Vagina (tissue), 2 donors: Measurements from ENCODE around the gene GPRC6A. TPM values are rescaled to one million over a fixed set of nuclear protein-coding genes. Genes with fewer than 3 reads are reported as not detected.

Experiments
- DNase-seq, 2 donors: peaks; one replicate each; pipeline ENCODE4 v3.0.0-alpha.2; 2017; ENCODE audit errors: extremely low spot score in 2 of 2
- H3K27ac ChIP-seq: fragments of 200-600 bp; sonication (generic); one replicate; pipeline ENCODE4 v1.5.1; 2019
- H3K27me3 ChIP-seq: fragments of 200-600 bp; sonication (generic); one replicate; pipeline ENCODE4 v1.5.1; 2019
- H3K36me3 ChIP-seq, 2 donors: fragments of 200-600 bp; sonication (generic); one replicate each; pipeline ENCODE4 v1.5.1; 2017 to 2019
- H3K4me1 ChIP-seq: fragments of 200-600 bp; sonication (generic); one replicate; pipeline ENCODE4 v1.5.1; 2019
- H3K4me3 ChIP-seq, 2 donors: fragments of 200-600 bp; sonication (generic); 1 replicate in 1 of 2; 2 replicates in 1 of 2; pipeline ENCODE4 v1.5.1; 2016 to 2019
- H3K9me3 ChIP-seq: fragments of 200-600 bp; sonication (generic); one replicate; pipeline ENCODE4 v1.5.1; 2019
- CTCF ChIP-seq, 3 experiments: fragments of 450-650 bp in 2 of 3; fragments of 200-600 bp in 1 of 3; sonication (generic) in 1 of 3; IDR thresholded peaks; one replicate each; pipeline ENCODE4 v1.5.1; 2017 to 2019; ENCODE audit warnings: antibody characterized with exemption in 3 of 3, mild to moderate bottlenecking in 2 of 3, moderate library complexity in 2 of 3
- POLR2A ChIP-seq, 2 donors: fragments of 450-650 bp; IDR thresholded peaks; one replicate each; pipeline ENCODE4 v1.6.1; 2017; ENCODE audit warnings: antibody characterized with exemption in 2 of 2, mild to moderate bottlenecking in 2 of 2, moderate library complexity in 2 of 2
- POLR2AphosphoS5 ChIP-seq, 2 donors: sonication (generic); formaldehyde crosslinking; IDR thresholded peaks; one replicate each; pipeline ENCODE4 v1.9.0; 2017; ENCODE audit warnings: antibody characterized with exemption in 2 of 2, mild to moderate bottlenecking in 2 of 2, low read depth in 1 of 2; ENCODE audit not compliant: insufficient read depth in 1 of 2
- intact Hi-C: fragments of 100-400 bp; cut with DNase I; formaldehyde crosslinking; loops from one replicate; pipeline ENCODE4 v1.15.1; 2023
- total RNA-seq: library from RNA; depleted of rRNA; stranded (reverse); fragments of >200 nt; gene quantifications from one replicate; pipeline ENCODE4 v1.2.3, GENCODE V29; 2016

The GPRC6A gene
- total RNA-seq, 1 donor from 2014 or later, result not detected

- TF ChIP-seq POLR2A (IDR thresholded peaks at IDR 0.05), result no peak
- intact Hi-C loops, result no loop called here
- DNase-seq, result no peak
- H3K4me3 ChIP-seq, result no peak overlapping the region
- H3K27ac ChIP-seq, result no peak overlapping the region
- H3K9me3 ChIP-seq, result no peaks in the 10 kb centered on the region
- H3K36me3 ChIP-seq, result no peaks in the 10 kb centered on the region
- no peaks in the 10 kb centered on the region for H3K4me1 ChIP-seq
- H3K27me3 ChIP-seq, result no peaks in the 10 kb centered on the region
These were observed 26.9 kb downstream of the GPRC6A start for GRCh38 chr6:116801971-116802370.

GRCh38 chr6:116799945-116800344 is 28.9 kb downstream of the GPRC6A start:
- TF ChIP-seq CTCF (IDR thresholded peaks at IDR 0.05), result no peak
- TF ChIP-seq POLR2A (IDR thresholded peaks at IDR 0.05), result no peak
- TF ChIP-seq POLR2AphosphoS5 (IDR thresholded peaks at IDR 0.05; ENCODE audit: insufficient read depth in 1 of 2, low read depth in 1 of 2), result no peak
- Histone ChIP-seq H3K4me3 (no peak overlapping the region), H3K27me3 (no peaks in the 10 kb centered on the region), H3K27ac (no peak overlapping the region), H3K36me3 (no peaks in the 10 kb centered on the region), H3K9me3 (no peaks in the 10 kb centered on the region), H3K4me1 (no peaks in the 10 kb centered on the region)
- intact Hi-C loops, result no loop called here
- no peak for DNase-seq

GRCh38 chr6:116797585-116797984 is 31.3 kb downstream of the GPRC6A start:
- H3K36me3 ChIP-seq, result no peaks in the 10 kb centered on the region
- intact Hi-C loops, result no loop called here
- no peaks in the 10 kb centered on the region for H3K27me3 ChIP-seq
- H3K9me3 ChIP-seq, result no peaks in the 10 kb centered on the region
- no peak for DNase-seq
- H3K4me1 ChIP-seq, result no peaks in the 10 kb centered on the region
- H3K27ac ChIP-seq, result no peak overlapping the region
- TF ChIP-seq POLR2A (IDR thresholded peaks at IDR 0.05) (no peak), CTCF (IDR thresholded peaks at IDR 0.05) (no peak), POLR2AphosphoS5 (IDR thresholded peaks at IDR 0.05; ENCODE audit: insufficient read depth in 1 of 2, low read depth in 1 of 2) (no peak)
- no peak overlapping the region for H3K4me3 ChIP-seq

- no peak for DNase-seq
- intact Hi-C loops, result no loop called here
- no peaks in the 10 kb centered on the region for H3K27me3 ChIP-seq
- H3K4me1 ChIP-seq, result no peaks in the 10 kb centered on the region
- H3K4me3 ChIP-seq, result no peak overlapping the region
- TF ChIP-seq POLR2A (IDR thresholded peaks at IDR 0.05) (no peak), POLR2AphosphoS5 (IDR thresholded peaks at IDR 0.05; ENCODE audit: insufficient read depth in 1 of 2, low read depth in 1 of 2) (no peak)
- no peak overlapping the region for H3K27ac ChIP-seq
- no peaks in the 10 kb centered on the region for H3K36me3 ChIP-seq
- no peaks in the 10 kb centered on the region for H3K9me3 ChIP-seq
These were observed 35.7 kb downstream of the GPRC6A start for GRCh38 chr6:116793224-116793623.

- H3K36me3 ChIP-seq, result no peaks in the 10 kb centered on the region
- TF ChIP-seq POLR2AphosphoS5 (IDR thresholded peaks at IDR 0.05; ENCODE audit: insufficient read depth in 1 of 2, low read depth in 1 of 2) (no peak), POLR2A (IDR thresholded peaks at IDR 0.05) (no peak), CTCF (IDR thresholded peaks at IDR 0.05) (no peak)
- no peak overlapping the region for H3K27ac ChIP-seq
- H3K4me3 ChIP-seq, result no peak overlapping the region
- H3K4me1 ChIP-seq, result no peaks in the 10 kb centered on the region
- intact Hi-C loops, result no loop called here
- no peak for DNase-seq
- H3K9me3 ChIP-seq, result no peaks in the 10 kb centered on the region
- H3K27me3 ChIP-seq, result no peaks in the 10 kb centered on the region
These were observed 45.0 kb downstream of the GPRC6A start for GRCh38 chr6:116783852-116784251.

- H3K27ac ChIP-seq, result no peak overlapping the region
- intact Hi-C loops, result no loop called here
- DNase-seq, result no peak
- no peak overlapping the region for H3K4me3 ChIP-seq
- no peaks in the 10 kb centered on the region for H3K4me1 ChIP-seq
- peak in 2 of 3 experiments; percentile 31 to 43 for TF ChIP-seq CTCF (IDR thresholded peaks at IDR 0.05)
- TF ChIP-seq POLR2AphosphoS5 (IDR thresholded peaks at IDR 0.05; ENCODE audit: insufficient read depth in 1 of 2, low read depth in 1 of 2), result no peak
- no peaks in the 10 kb centered on the region for H3K36me3 ChIP-seq
- H3K9me3 ChIP-seq, result no peaks in the 10 kb centered on the region
- H3K27me3 ChIP-seq, result no peaks in the 10 kb centered on the region
These were observed 49.2 kb downstream of the GPRC6A start for GRCh38 chr6:116779573-116780164.
